Measurements from ENCODE around the gene MED25.

DNA sequence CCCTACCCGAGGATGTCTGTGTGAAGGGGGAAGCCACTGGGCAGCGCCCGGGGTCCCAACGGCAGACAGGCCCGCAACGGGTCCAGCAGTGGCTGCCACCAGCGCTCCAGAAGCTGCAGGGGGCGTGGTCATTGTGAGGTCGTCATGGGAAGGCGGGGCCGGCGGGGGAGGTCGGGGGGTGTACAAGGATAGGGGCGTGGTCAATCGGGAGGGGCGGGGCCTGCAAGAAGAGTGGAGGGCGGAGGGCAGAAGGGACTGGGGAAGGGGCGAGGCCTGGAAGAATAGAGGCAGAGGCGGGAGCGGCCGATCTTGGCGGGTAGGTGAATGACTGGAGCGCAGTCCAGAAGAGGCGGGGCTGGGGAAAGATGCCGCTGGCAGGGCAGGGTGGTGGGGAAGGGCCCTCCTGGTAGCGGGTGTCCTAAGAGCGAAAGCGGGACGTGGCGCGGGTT lies 9.4 kb upstream of the MED25 start:
- TF ChIP-seq, protein P1, sequence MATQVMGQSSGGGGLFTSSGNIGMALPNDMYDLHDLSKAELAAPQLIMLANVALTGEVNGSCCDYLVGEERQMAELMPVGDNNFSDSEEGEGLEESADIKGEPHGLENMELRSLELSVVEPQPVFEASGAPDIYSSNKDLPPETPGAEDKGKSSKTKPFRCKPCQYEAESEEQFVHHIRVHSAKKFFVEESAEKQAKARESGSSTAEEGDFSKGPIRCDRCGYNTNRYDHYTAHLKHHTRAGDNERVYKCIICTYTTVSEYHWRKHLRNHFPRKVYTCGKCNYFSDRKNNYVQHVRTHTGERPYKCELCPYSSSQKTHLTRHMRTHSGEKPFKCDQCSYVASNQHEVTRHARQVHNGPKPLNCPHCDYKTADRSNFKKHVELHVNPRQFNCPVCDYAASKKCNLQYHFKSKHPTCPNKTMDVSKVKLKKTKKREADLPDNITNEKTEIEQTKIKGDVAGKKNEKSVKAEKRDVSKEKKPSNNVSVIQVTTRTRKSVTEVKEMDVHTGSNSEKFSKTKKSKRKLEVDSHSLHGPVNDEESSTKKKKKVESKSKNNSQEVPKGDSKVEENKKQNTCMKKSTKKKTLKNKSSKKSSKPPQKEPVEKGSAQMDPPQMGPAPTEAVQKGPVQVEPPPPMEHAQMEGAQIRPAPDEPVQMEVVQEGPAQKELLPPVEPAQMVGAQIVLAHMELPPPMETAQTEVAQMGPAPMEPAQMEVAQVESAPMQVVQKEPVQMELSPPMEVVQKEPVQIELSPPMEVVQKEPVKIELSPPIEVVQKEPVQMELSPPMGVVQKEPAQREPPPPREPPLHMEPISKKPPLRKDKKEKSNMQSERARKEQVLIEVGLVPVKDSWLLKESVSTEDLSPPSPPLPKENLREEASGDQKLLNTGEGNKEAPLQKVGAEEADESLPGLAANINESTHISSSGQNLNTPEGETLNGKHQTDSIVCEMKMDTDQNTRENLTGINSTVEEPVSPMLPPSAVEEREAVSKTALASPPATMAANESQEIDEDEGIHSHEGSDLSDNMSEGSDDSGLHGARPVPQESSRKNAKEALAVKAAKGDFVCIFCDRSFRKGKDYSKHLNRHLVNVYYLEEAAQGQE (IDR thresholded peaks at IDR 0.05; ENCODE audit: insufficient read depth in 1 of 2, low read depth in 2 of 2, low read length in 2 of 2), result no peak
- TF ChIP-seq POLR2AphosphoS5 (IDR thresholded peaks at IDR 0.05; ENCODE audit: low read depth, low read length) (no peak), SIN3A (IDR thresholded peaks at IDR 0.05; ENCODE audit: borderline replicate concordance, insufficient read depth, low read length) (no peak), TAF1 (IDR thresholded peaks at IDR 0.05; ENCODE audit: borderline replicate concordance, insufficient read depth, low read length) (no peak), FOXP2 (optimal IDR thresholded peaks at IDR 0.05; ENCODE audit: borderline replicate concordance, extremely low read depth, extremely low read length, insufficient read depth) (no peak)

All from PFSK-1 (cell line).